Endothelial cell of umbilical vein (primary cell): ENCODE data around the gene CHRNB1. TPM values are rescaled to one million over a fixed set of nuclear protein-coding genes. Genes with fewer than 3 reads are reported as not detected.

Experiments
- BruUV-seq: library from RNA; stranded (reverse); fragments of 400-500 nt; replicated peaks from 2 replicates; lab custom pipeline; 2021; lab: Mats Ljungman, UMichigan
- CTCF ChIA-PET: fragments of 300-600, 350-600 bp; sonication (Branson Sonifier 250); formaldehyde crosslinking; loops from one replicate; lab custom pipeline; 2021; ENCODE audit warnings: antibody characterized with exemption, inconsistent platforms; lab: Charles Lee
- POLR2A ChIA-PET: fragments of 300-600, 350-600 bp; sonication (Branson Sonifier 250); formaldehyde crosslinking; loops from one replicate; lab custom pipeline; 2021; ENCODE audit warnings: antibody characterized with exemption, inconsistent platforms; lab: Charles Lee
- DNase-seq: peaks from one replicate; pipeline ENCODE4 v3.0.0-alpha.2; 2011; ENCODE audit warnings: low read depth, low spot score
- FAIRE-seq: peaks from 2 replicates; lab custom pipeline; 2011; peaks lifted over from hg19 to GRCh38; lab: Jason Lieb, UNC
- H2AFZ ChIP-seq: 2 replicates; pipeline ENCODE4 v1.6.0; 2012; ENCODE audit warnings: low read depth, low read length, control low read depth, inconsistent platforms
- H3K27ac ChIP-seq: 2 replicates; pipeline ENCODE4 v1.5.1; 2011; ENCODE audit warnings: low read depth, mild to moderate bottlenecking, control low read depth, low read length, moderate library complexity; ENCODE audit not compliant: insufficient read depth
- H3K27me3 ChIP-seq, 2 experiments: 2 replicates each; pipeline versions ENCODE4 v1.6.0 to v1.6.1; 2011; ENCODE audit warnings: low read length in 2 of 2, mixed read lengths in 1 of 2; ENCODE audit not compliant: control insufficient read depth in 2 of 2, insufficient read depth in 2 of 2
- H3K36me3 ChIP-seq, 2 experiments: 2 replicates in 1 of 2; 3 replicates in 1 of 2; pipeline ENCODE4 v1.5.1; 2011; ENCODE audit warnings: low read length in 2 of 2, mild to moderate bottlenecking in 1 of 2, moderate library complexity in 1 of 2; ENCODE audit not compliant: control insufficient read depth in 2 of 2, insufficient read depth in 2 of 2; ENCODE audit errors: extremely low read depth in 1 of 2
- H3K4me1 ChIP-seq: 3 replicates; pipeline ENCODE4 v1.5.1; 2011; ENCODE audit warnings: mild to moderate bottlenecking, low read length; ENCODE audit not compliant: control insufficient read depth, insufficient read depth; ENCODE audit errors: extremely low read depth
- H3K4me2 ChIP-seq: 2 replicates; pipeline ENCODE4 v1.6.1; 2011; ENCODE audit warnings: low read length, control low read depth, mixed read lengths; ENCODE audit not compliant: insufficient read depth
- H3K4me3 ChIP-seq, 3 experiments: fragments of 200-600 bp in 1 of 3; sonication (generic), shearing (Covaris generic) in 1 of 3; replicated peaks in 1 of 3; 2 replicates each; pipeline ENCODE4 v1.5.1; 2011 to 2016; ENCODE audit warnings: control low read depth in 3 of 3, low read length in 3 of 3, mild to moderate bottlenecking in 2 of 3, inconsistent platforms in 1 of 3, low read depth in 1 of 3, moderate library complexity in 1 of 3; ENCODE audit not compliant: insufficient read depth in 1 of 3
- H3K79me2 ChIP-seq: 2 replicates; pipeline ENCODE4 v1.6.0; 2012; ENCODE audit warnings: low read length, inconsistent platforms; ENCODE audit not compliant: control insufficient read depth, insufficient read depth
- H3K9ac ChIP-seq: replicated peaks from 2 replicates; pipeline ENCODE3; 2011; ENCODE audit warnings: low read length, control low read depth; ENCODE audit not compliant: insufficient read depth; ENCODE audit errors: extremely low read depth
- H3K9me1 ChIP-seq: replicated peaks from 3 replicates; pipeline ENCODE4 v1.6.0; 2011; ENCODE audit warnings: mild to moderate bottlenecking, low read length; ENCODE audit not compliant: control insufficient read depth, insufficient read depth; ENCODE audit errors: extremely low read depth
- H3K9me3 ChIP-seq: replicated peaks from 2 replicates; pipeline ENCODE4 v1.5.1; 2012; ENCODE audit warnings: low read length, inconsistent platforms; ENCODE audit not compliant: control insufficient read depth, insufficient read depth
- H4K20me1 ChIP-seq: replicated peaks from 2 replicates; pipeline ENCODE3; 2011; ENCODE audit warnings: mild to moderate bottlenecking, low read length; ENCODE audit not compliant: control insufficient read depth, insufficient read depth; ENCODE audit errors: extremely low read depth
- EZH2 ChIP-seq: IDR thresholded peaks from 2 replicates; pipeline ENCODE4 v1.6.1; 2012; ENCODE audit warnings: borderline replicate concordance, low read depth, mild to moderate bottlenecking, moderate library complexity, low read length, inconsistent platforms; ENCODE audit not compliant: severe bottlenecking
- JUN ChIP-seq: IDR thresholded peaks from 2 replicates; pipeline ENCODE4 v1.6.1; 2011; ENCODE audit warnings: borderline replicate concordance, low read depth; ENCODE audit not compliant: insufficient read length, insufficient read depth
- MYC ChIP-seq: IDR thresholded peaks from one replicate; pipeline ENCODE4 v1.6.1; 2011; ENCODE audit warnings: mild to moderate bottlenecking, low read depth, low read length
- POLR2AphosphoS5 ChIP-seq: IDR thresholded peaks from 2 replicates; pipeline ENCODE4 v1.6.1; 2012; ENCODE audit warnings: low read depth, mild to moderate bottlenecking, control low read depth, low read length, moderate library complexity; ENCODE audit not compliant: insufficient read depth
- dilution Hi-C: fragments of 300-500 bp; cut with MboI; formaldehyde crosslinking; loops from one replicate; pipeline ENCODE4 v1.15.0; 2019; ENCODE audit warnings: low sequenced_read_pairs; ENCODE audit not compliant: extremely low pct_ligation_motif_present
- intact Hi-C: fragments of 100-400 bp; cut with micrococcal nuclease; formaldehyde crosslinking; loops from one replicate; pipeline ENCODE4 v1.10.0; 2022
- polyA plus RNA-seq, 4 experiments: library from polyadenylated mRNA; depleted of rRNA in 3 of 4; stranded (reverse) in 3 of 4; unstranded in 1 of 4; fragments of >200 nt; gene quantifications; 2 replicates each; pipeline versions ENCODE4 v1.2.1 to v1.2.3, GENCODE V29; 2011 to 2012; ENCODE audit warnings: missing spikeins in 1 of 4
- total RNA-seq: library from RNA; stranded (reverse); gene quantifications from 2 replicates; pipeline ENCODE4 v1.2.3, GENCODE V29; 2021

The CHRNB1 gene
- total and polyA plus RNA-seq, 2 donors (not counting 3 experiments of a cell fraction or from before 2014, with no cell fraction given): 5.6 to 9.3 TPM

- peaks cover 11% of the 10 kb centered on the region for H3K79me2 ChIP-seq
- H3K4me3 ChIP-seq: no peak overlapping the region
- no peaks in the 10 kb centered on the region for H3K9me1 ChIP-seq
- H3K4me2 ChIP-seq: no peak overlapping the region
- no peak overlapping the region for H3K27ac ChIP-seq
- H2AFZ ChIP-seq: no peak overlapping the region
- peaks cover 0 to 16% of the 10 kb centered on the region in 2 experiments for H3K36me3 ChIP-seq
- dilution Hi-C loops: no loop called here
- H3K4me1 ChIP-seq: no peaks in the 10 kb centered on the region
- no peaks in the 10 kb centered on the region for H3K27me3 ChIP-seq
- TF ChIP-seq JUN: no peak
- no peak for TF ChIP-seq MYC
- no peak for TF ChIP-seq POLR2AphosphoS5
- ChIA-PET CTCF (interaction anchor here (1.0 to 3.3 kb wide), 2 partner anchors 11 to 29 kb away, joined by 3 to 11 read pairs; no protein-coding TSS in a partner anchor), POLR2A (no interaction called here)
- no peak overlapping the region for H3K9ac ChIP-seq
- DNase-seq (no peak), FAIRE-seq (no peak)
- no peaks in the 10 kb centered on the region for H3K9me3 ChIP-seq
- intact Hi-C loops: no loop called here
- H4K20me1 ChIP-seq: no peaks in the 10 kb centered on the region
- no TSS peak for BruUV-seq
Observed at GRCh38 chr17:7465597-7466275, 20.9 kb downstream of the CHRNB1 start.

- H3K4me3 ChIP-seq: no peak overlapping the region
- CTCF ChIA-PET: interaction anchor here (0.8 to 3.3 kb wide), 4 partner anchors 13 to 123 kb away, joined by 3 to 11 read pairs (median 6); partner anchors contain the start of gene ZBTB4
- H3K9me3 ChIP-seq: no peaks in the 10 kb centered on the region
- POLR2A ChIA-PET: no interaction called here
- H3K36me3 ChIP-seq: peaks cover 0 to 16% of the 10 kb centered on the region in 2 experiments
- intact Hi-C loops (no loop called here), dilution Hi-C loops (no loop called here)
- H3K27me3 ChIP-seq: no peaks in the 10 kb centered on the region
- no peak overlapping the region for H3K9ac ChIP-seq
- H3K9me1 ChIP-seq: no peaks in the 10 kb centered on the region
- no peaks in the 10 kb centered on the region for H4K20me1 ChIP-seq
- H3K4me1 ChIP-seq: no peaks in the 10 kb centered on the region
- H3K27ac ChIP-seq: no peak overlapping the region
- no TSS peak for BruUV-seq
- no peak overlapping the region for H3K4me2 ChIP-seq
- no peak for TF ChIP-seq EZH2
- no peak overlapping the region for H2AFZ ChIP-seq
- peaks cover 13% of the 10 kb centered on the region for H3K79me2 ChIP-seq
- DNase-seq (no peak), FAIRE-seq (no peak)
Observed at GRCh38 chr17:7466318-7466638, 21.4 kb downstream of the CHRNB1 start.
